Measurements from ENCODE around the gene GPRIN1.

Gene GPRIN1

GRCh38 chr5:176637556-176637955 is 27.6 kb upstream of the GPRIN1 start:
- DNase-seq (ENCODE audit: low spot score) = no peak

GRCh38 chr5:176636426-176636825 is 26.5 kb upstream of the GPRIN1 start:
- in situ Hi-C loops (cut with MboI; ENCODE audit: low sequenced_read_pairs, unreplicated experiment) = no loop called here
- no peak for TF ChIP-seq CTCF (IDR thresholded peaks at IDR 0.05; ENCODE audit: borderline replicate concordance, control extremely low read depth, extremely low read depth, insufficient read depth, missing control alignments)

More at GRCh38 chr5:176637556-176637955, 27.6 kb upstream of the GPRIN1 start:
- in situ Hi-C loops (cut with MboI; ENCODE audit: low sequenced_read_pairs, unreplicated experiment) = no loop called here
- no peak for TF ChIP-seq CTCF (IDR thresholded peaks at IDR 0.05; ENCODE audit: borderline replicate concordance, control extremely low read depth, extremely low read depth, insufficient read depth, missing control alignments)

GRCh38 chr5:176633598-176633997 is 23.6 kb upstream of the GPRIN1 start:
- in situ Hi-C loops (cut with MboI; ENCODE audit: low sequenced_read_pairs, unreplicated experiment) = no loop called here
- DNase-seq (ENCODE audit: low spot score) = no peak
- no peak for TF ChIP-seq CTCF (IDR thresholded peaks at IDR 0.05; ENCODE audit: borderline replicate concordance, control extremely low read depth, extremely low read depth, insufficient read depth, missing control alignments)

More at GRCh38 chr5:176636426-176636825, 26.5 kb upstream of the GPRIN1 start:
- no peak for DNase-seq (ENCODE audit: low spot score)

GRCh38 chr5:176632745-176633144 is 22.8 kb upstream of the GPRIN1 start:
- DNase-seq (ENCODE audit: low spot score) = no peak
- no peak for TF ChIP-seq CTCF (IDR thresholded peaks at IDR 0.05; ENCODE audit: borderline replicate concordance, control extremely low read depth, extremely low read depth, insufficient read depth, missing control alignments)
- in situ Hi-C loops (cut with MboI; ENCODE audit: low sequenced_read_pairs, unreplicated experiment) = no loop called here

- no peak for DNase-seq (ENCODE audit: low spot score)
- in situ Hi-C loops (cut with MboI; ENCODE audit: low sequenced_read_pairs, unreplicated experiment) = no loop called here
- no peak for TF ChIP-seq CTCF (IDR thresholded peaks at IDR 0.05; ENCODE audit: borderline replicate concordance, control extremely low read depth, extremely low read depth, insufficient read depth, missing control alignments)
Measured at GRCh38 chr5:176631383-176632200, 21.6 kb upstream of the GPRIN1 start.

- DNase-seq (ENCODE audit: low spot score) = no peak
- no peak for TF ChIP-seq CTCF (IDR thresholded peaks at IDR 0.05; ENCODE audit: borderline replicate concordance, control extremely low read depth, extremely low read depth, insufficient read depth, missing control alignments)
- in situ Hi-C loops (cut with MboI; ENCODE audit: low sequenced_read_pairs, unreplicated experiment) = no loop called here
Measured at GRCh38 chr5:176630681-176631222, 20.8 kb upstream of the GPRIN1 start.

All from GM13976 (cell line).